GM12878 (cell line): Measurements from ENCODE around the gene FEN1.

Experiments
- BCL11A ChIP-seq: IDR thresholded peaks from 2 replicates; pipeline ENCODE4 v1.6.1; 2011; ENCODE audit warnings: low read depth, low read length
- CTCF ChIP-seq, 3 experiments: IDR thresholded peaks in 2 of 3; conservative IDR thresholded peaks in 1 of 3; 2 replicates each; pipeline ENCODE4 v1.5.1; 2011; ENCODE audit warnings: low read depth in 3 of 3, low read length in 3 of 3, mild to moderate bottlenecking in 3 of 3, control low read depth in 2 of 3, moderate library complexity in 2 of 3, inconsistent platforms in 1 of 3, mixed read lengths in 1 of 3; ENCODE audit not compliant: control insufficient read depth in 2 of 3, insufficient read depth in 1 of 3; ENCODE audit errors: extremely low read depth in 1 of 3
- FOXM1 ChIP-seq: IDR thresholded peaks from 2 replicates; pipeline ENCODE4 v1.6.1; 2012; ENCODE audit warnings: low read depth, mild to moderate bottlenecking, inconsistent platforms, low read length, moderate library complexity
- GABPA ChIP-seq: IDR thresholded peaks from 2 replicates; pipeline ENCODE4 v1.6.1; 2014; ENCODE audit warnings: antibody characterized with exemption, low read depth, mild to moderate bottlenecking, inconsistent platforms
- NFIC ChIP-seq: IDR thresholded peaks from 2 replicates; pipeline ENCODE4 v1.6.1; 2012; ENCODE audit warnings: low read depth, mild to moderate bottlenecking, inconsistent platforms, low read length, moderate library complexity
- NRF1 ChIP-seq: conservative IDR thresholded peaks from 2 replicates; pipeline ENCODE4 v1.6.1; 2011; ENCODE audit warnings: mild to moderate bottlenecking, low read depth, low read length, improper control_type of control experiment
- POLR2A ChIP-seq: IDR thresholded peaks from 2 replicates; pipeline ENCODE4 v1.6.1; 2011; ENCODE audit warnings: low read depth, mild to moderate bottlenecking, low read length
- POLR2AphosphoS5 ChIP-seq: IDR thresholded peaks from 2 replicates; pipeline ENCODE4 v1.6.1; 2011; ENCODE audit warnings: mild to moderate bottlenecking, low read length, inconsistent platforms
- PRDM15 ChIP-seq: fragments of 450-650 bp; formaldehyde crosslinking; IDR thresholded peaks from 2 replicates; pipeline ENCODE4 v1.4.0; 2020; ENCODE audit warnings: mild to moderate bottlenecking, moderate library complexity
- REST ChIP-seq: IDR thresholded peaks from 2 replicates; pipeline ENCODE4 v1.6.1; 2012; ENCODE audit warnings: mild to moderate bottlenecking, low read depth, low read length
- SP1 ChIP-seq: IDR thresholded peaks from one replicate; pipeline ENCODE4 v1.6.1; 2011; ENCODE audit warnings: low read depth, low read length
- ZNF687 ChIP-seq: fragments of 450-650 bp; IDR thresholded peaks from 2 replicates; pipeline ENCODE4 v1.6.1; 2017; ENCODE audit warnings: mild to moderate bottlenecking, moderate library complexity

GRCh38 chr11:61743486-61744095 lies 49.1 kb upstream of the FEN1 start:
- TF ChIP-seq POLR2AphosphoS5 (no peak), FOXM1 (no peak), REST (no peak), GABPA (no peak), CTCF (IDR thresholded peaks at IDR 0.05 in 2 of 3, conservative IDR thresholded peaks at IDR 0.05 in 1 of 3; ENCODE audit: control insufficient read depth in 2 of 3, extremely low read depth in 1 of 3, insufficient read depth in 1 of 3, low read depth in 3 of 3, low read length in 3 of 3) (no peak), PRDM15 (CRISPR knock-in tag) (no peak), POLR2A (no peak), NRF1 (no peak), ZNF687 (no peak), SP1 (no peak), NFIC (no peak), BCL11A (no peak)
